ENCODE data around the gene STMN3.

The STMN3 gene

GRCh38 chr20:63680427-63680826, 27.2 kb upstream of the STMN3 start:
- no peak for DNase-seq (ENCODE audit: low read depth)
- H3K4me3 ChIP-seq (ENCODE audit: low read depth, low read length), result no peak overlapping the region
- TF ChIP-seq CTCF (IDR thresholded peaks at IDR 0.05; ENCODE audit: control insufficient read depth, extremely low read depth, insufficient read depth), result no peak

DNA sequence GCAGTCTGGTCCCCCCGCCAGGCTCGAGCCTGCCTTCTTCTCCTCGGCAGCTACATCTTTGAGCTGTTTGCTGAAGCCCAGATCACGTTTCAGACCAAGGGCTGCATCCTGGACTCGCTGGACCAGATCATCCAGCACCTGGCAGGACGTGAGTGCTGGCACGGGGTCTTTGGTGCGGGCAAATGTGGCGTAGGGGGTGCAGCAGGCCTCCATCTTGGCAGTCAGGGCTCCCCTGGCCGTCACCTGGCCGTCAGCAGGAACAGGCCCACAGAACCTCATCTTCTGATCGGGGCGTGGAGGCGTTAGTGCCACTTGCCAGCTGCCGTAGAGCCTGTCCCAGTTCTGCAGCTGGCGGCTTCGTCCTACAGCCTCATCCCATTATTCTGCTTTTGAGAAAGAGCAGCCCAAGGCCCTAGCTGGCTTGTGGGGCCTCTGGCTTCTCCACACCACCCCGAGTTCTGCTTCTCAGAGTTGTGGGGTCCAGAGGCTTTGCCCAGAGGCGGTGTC, 26.6 kb upstream of the STMN3 start:
- TF ChIP-seq CTCF (IDR thresholded peaks at IDR 0.05; ENCODE audit: control insufficient read depth, extremely low read depth, insufficient read depth), result no peak
- no peak for DNase-seq (ENCODE audit: low read depth)
- no peak overlapping the region for H3K4me3 ChIP-seq (ENCODE audit: low read depth, low read length)

- TF ChIP-seq CTCF (IDR thresholded peaks at IDR 0.05; ENCODE audit: control insufficient read depth, extremely low read depth, insufficient read depth), result no peak
- no peak overlapping the region for H3K4me3 ChIP-seq (ENCODE audit: low read depth, low read length)
- no peak for DNase-seq (ENCODE audit: low read depth)
Measured at GRCh38 chr20:63678667-63679465, 25.6 kb upstream of the STMN3 start.

DNA sequence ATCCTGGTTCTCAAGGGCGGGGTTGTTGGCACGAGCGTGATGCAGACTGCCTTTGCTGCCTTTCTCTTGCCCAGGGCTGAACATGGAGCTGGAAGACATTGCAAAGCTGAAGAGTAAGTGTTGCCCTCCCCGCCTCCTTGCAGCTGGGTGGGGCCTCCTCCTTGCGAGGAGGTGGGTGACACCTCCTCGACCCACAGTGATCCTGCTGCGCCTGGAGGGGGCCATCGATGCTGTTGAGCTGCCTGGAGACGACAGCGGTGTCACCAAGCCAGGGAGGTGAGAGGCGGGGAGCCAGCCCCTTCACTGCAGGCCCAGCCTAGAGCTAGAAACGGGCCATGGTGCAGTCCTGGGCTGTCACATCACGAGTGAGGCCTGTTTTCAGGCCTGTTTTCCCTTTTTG, 24.8 kb upstream of the STMN3 start:
- TF ChIP-seq CTCF (IDR thresholded peaks at IDR 0.05; ENCODE audit: control insufficient read depth, extremely low read depth, insufficient read depth), result no peak
- no peak overlapping the region for H3K4me3 ChIP-seq (ENCODE audit: low read depth, low read length)
- no peak for DNase-seq (ENCODE audit: low read depth)

GRCh38 chr20:63675681-63676368, 22.6 kb upstream of the STMN3 start:
- H3K4me3 ChIP-seq (ENCODE audit: low read depth, low read length), result no peak overlapping the region
- no peak for TF ChIP-seq CTCF (IDR thresholded peaks at IDR 0.05; ENCODE audit: control insufficient read depth, extremely low read depth, insufficient read depth)
- no peak for DNase-seq (ENCODE audit: low read depth)

DNA sequence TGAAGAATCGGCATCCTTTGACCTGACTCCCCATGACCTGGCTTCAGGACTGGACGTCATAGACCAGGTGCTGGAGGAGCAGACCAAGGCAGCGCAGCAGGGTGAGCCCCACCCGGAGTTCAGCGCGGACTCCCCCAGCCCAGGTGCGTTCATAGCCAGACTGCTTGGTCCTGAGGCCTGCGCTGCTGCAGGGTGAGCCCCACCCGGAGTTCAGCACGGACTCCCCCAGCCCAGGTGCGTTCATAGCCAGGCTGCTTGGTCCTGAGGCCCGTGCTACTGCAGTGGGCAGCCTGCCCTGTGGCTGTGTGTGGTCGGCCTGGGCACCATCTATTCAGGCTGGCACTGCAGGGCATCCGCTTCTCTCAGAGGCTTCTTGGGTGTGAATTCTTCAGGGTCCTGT, 20.7 kb upstream of the STMN3 start:
- no peak for DNase-seq (ENCODE audit: low read depth)
- no peak for TF ChIP-seq CTCF (IDR thresholded peaks at IDR 0.05; ENCODE audit: control insufficient read depth, extremely low read depth, insufficient read depth)

More for the DNA sequence above, 20.7 kb upstream of the STMN3 start:
- no peak overlapping the region for H3K4me3 ChIP-seq (ENCODE audit: low read depth, low read length)
